PC-3 (cell line): ENCODE results near the gene TAC4. TPM values are rescaled to one million over a fixed set of nuclear protein-coding genes. Genes with fewer than 3 reads are reported as not detected.

Source experiments
- ATAC-seq: fragments of 200-7000 bp; cut with Tn5 transposase; 2 replicates; pipeline ENCODE4 v1.9.1; 2020; ENCODE audit warnings: mild to moderate bottlenecking, moderate library complexity
- BruUV-seq: library from RNA; stranded (reverse); fragments of 400-500 nt; replicated peaks from 2 replicates; lab custom pipeline; 2021; lab: Mats Ljungman, UMichigan
- CTCF ChIA-PET: fragments of 300-600 bp; sonication (Branson Sonifier 250); formaldehyde crosslinking; loops from one replicate; lab custom pipeline; 2022; ENCODE audit warnings: antibody characterized with exemption; lab: Charles Lee
- POLR2A ChIA-PET: fragments of 300-600 bp; sonication (Branson Sonifier 250); formaldehyde crosslinking; loops from one replicate; lab custom pipeline; 2022; ENCODE audit warnings: antibody characterized with exemption; ENCODE audit not compliant: unreplicated experiment; lab: Charles Lee
- DNase-seq: peaks from one replicate; pipeline ENCODE4 v3.0.0-alpha.2; 2015
- H2AFZ ChIP-seq: fragments of 300-600 bp; sonication (generic); 2 replicates; pipeline ENCODE4 v1.6.0; 2016; ENCODE audit warnings: antibody characterized with exemption, low read length
- H3F3A ChIP-seq: fragments of 300-600 bp; sonication (generic); one replicate; pipeline ENCODE4 v1.6.0; 2017; ENCODE audit warnings: antibody characterized with exemption, low read length, control low read depth, mild to moderate bottlenecking; ENCODE audit not compliant: unreplicated experiment
- H3K27ac ChIP-seq: fragments of 300-600 bp; sonication (generic); 2 replicates; pipeline ENCODE4 v1.5.1; 2016; ENCODE audit warnings: mild to moderate bottlenecking, low read length
- H3K27me3 ChIP-seq: fragments of 300-600 bp; sonication (generic); 2 replicates; pipeline ENCODE4 v1.6.1; 2016; ENCODE audit warnings: low read length, mixed read lengths
- H3K36me3 ChIP-seq: fragments of 300-600 bp; sonication (generic); 2 replicates; pipeline ENCODE4 v1.6.1; 2016; ENCODE audit warnings: low read depth, mixed run types, low read length, mixed read lengths
- H3K4me1 ChIP-seq: fragments of 300-600 bp; sonication (generic); 2 replicates; pipeline ENCODE4 v1.5.1; 2016; ENCODE audit warnings: low read length; ENCODE audit not compliant: insufficient read depth
- H3K4me2 ChIP-seq: fragments of 300-600 bp; sonication (generic); 2 replicates; pipeline ENCODE4 v1.6.0; 2016; ENCODE audit warnings: low read length
- H3K4me3 ChIP-seq: fragments of 300-600 bp; sonication (generic); 2 replicates; pipeline ENCODE4 v1.5.1; 2016; ENCODE audit warnings: mild to moderate bottlenecking, low read length, mixed read lengths
- H3K79me2 ChIP-seq: fragments of 300-600 bp; sonication (generic); 2 replicates; pipeline ENCODE4 v1.6.1; 2017; ENCODE audit warnings: low read length, mixed read lengths
- H3K9ac ChIP-seq: fragments of 300-600 bp; sonication (generic); 2 replicates; pipeline ENCODE4 v1.6.0; 2016; ENCODE audit warnings: mild to moderate bottlenecking, low read length
- H3K9me2 ChIP-seq: fragments of 300-600 bp; sonication (generic); replicated peaks from 2 replicates; pipeline ENCODE4 v1.6.1; 2016; ENCODE audit warnings: mixed run types, low read length, mixed read lengths
- H3K9me3 ChIP-seq: fragments of 300-600 bp; sonication (generic); 2 replicates; pipeline ENCODE4 v1.6.1; 2016; ENCODE audit warnings: low read length, mixed read lengths
- H4K20me1 ChIP-seq: fragments of 300-600 bp; sonication (generic); 2 replicates; pipeline ENCODE4 v1.6.1; 2016; ENCODE audit warnings: low read length, mixed read lengths
- EZH2 ChIP-seq: fragments of 300-600 bp; sonication (generic); IDR thresholded peaks from one replicate; pipeline ENCODE4 v1.6.1; 2017; ENCODE audit warnings: antibody characterized with exemption, mild to moderate bottlenecking, low read length; ENCODE audit not compliant: unreplicated experiment
- EZH2phosphoT487 ChIP-seq: fragments of 300-600 bp; sonication (generic); IDR thresholded peaks from 2 replicates; pipeline ENCODE4 v1.6.1; 2018; ENCODE audit warnings: mild to moderate bottlenecking, antibody characterized with exemption, low read length, borderline replicate concordance
- intact Hi-C: fragments of 100-400 bp; cut with micrococcal nuclease; formaldehyde crosslinking; loops from 2 replicates; pipeline ENCODE4 v1.9.0; 2023
- total RNA-seq: library from RNA; depleted of rRNA; stranded (reverse); fragments of >200 nt; gene quantifications from 2 replicates; pipeline ENCODE4 v1.2.3, GENCODE V29; 2014
- TF ChIP-seq, protein P1 (sequence below): fragments of 300-600 bp; sonication (generic); conservative IDR thresholded peaks from 2 replicates; pipeline ENCODE4 v1.5.1; 2017; ENCODE audit warnings: antibody characterized with exemption, low read depth, mild to moderate bottlenecking, low read length

TAC4 gene
- total RNA-seq, 1 experiment from 2014 or later = not detected

DNA sequence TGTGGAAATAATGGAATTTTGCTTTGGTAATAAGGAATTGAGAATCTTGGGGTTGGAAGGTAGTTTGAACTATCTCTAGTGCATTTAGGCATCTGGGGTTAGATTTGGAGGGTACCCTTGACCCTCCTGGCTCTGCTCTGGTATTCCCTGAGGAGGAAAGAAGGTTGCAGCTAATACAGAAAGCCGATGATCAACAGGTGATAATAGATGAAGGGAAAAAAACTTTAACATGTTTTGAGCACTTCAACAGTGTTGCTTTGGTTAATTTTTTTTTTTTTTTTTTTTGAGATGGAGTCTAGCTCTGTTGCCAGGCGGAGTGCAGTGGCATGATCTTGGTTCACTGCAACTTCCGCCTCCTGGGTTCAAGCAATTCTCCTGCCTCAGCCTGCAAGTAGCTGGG, 54.6 kb downstream of the TAC4 start:
- no peaks in the 10 kb centered on the region for H3F3A ChIP-seq
- DNase-seq = no peak
- no peak overlapping the region for H2AFZ ChIP-seq
- no peak for ATAC-seq
- H3K79me2 ChIP-seq = peaks cover 70% of the 10 kb centered on the region
- H3K9me2 ChIP-seq = no peaks in the 10 kb centered on the region
- no peak for TF ChIP-seq EZH2
- TF ChIP-seq, protein P1, sequence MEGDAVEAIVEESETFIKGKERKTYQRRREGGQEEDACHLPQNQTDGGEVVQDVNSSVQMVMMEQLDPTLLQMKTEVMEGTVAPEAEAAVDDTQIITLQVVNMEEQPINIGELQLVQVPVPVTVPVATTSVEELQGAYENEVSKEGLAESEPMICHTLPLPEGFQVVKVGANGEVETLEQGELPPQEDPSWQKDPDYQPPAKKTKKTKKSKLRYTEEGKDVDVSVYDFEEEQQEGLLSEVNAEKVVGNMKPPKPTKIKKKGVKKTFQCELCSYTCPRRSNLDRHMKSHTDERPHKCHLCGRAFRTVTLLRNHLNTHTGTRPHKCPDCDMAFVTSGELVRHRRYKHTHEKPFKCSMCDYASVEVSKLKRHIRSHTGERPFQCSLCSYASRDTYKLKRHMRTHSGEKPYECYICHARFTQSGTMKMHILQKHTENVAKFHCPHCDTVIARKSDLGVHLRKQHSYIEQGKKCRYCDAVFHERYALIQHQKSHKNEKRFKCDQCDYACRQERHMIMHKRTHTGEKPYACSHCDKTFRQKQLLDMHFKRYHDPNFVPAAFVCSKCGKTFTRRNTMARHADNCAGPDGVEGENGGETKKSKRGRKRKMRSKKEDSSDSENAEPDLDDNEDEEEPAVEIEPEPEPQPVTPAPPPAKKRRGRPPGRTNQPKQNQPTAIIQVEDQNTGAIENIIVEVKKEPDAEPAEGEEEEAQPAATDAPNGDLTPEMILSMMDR = no peak
- TF ChIP-seq EZH2phosphoT487 = no peak
- peaks cover 50% of the 10 kb centered on the region for H3K36me3 ChIP-seq
- CTCF ChIA-PET = interaction anchor here (0.7 kb wide), 1 partner anchor 59 kb away, joined by 3 read pairs; no protein-coding TSS in a partner anchor
- no peak overlapping the region for H3K27ac ChIP-seq
- peaks cover 33% of the 10 kb centered on the region for H4K20me1 ChIP-seq
- no TSS peak for BruUV-seq
- H3K9ac ChIP-seq = no peak overlapping the region
- H3K9me3 ChIP-seq = no peaks in the 10 kb centered on the region
- H3K27me3 ChIP-seq = no peaks in the 10 kb centered on the region
- peaks cover 10% of the 10 kb centered on the region for H3K4me1 ChIP-seq
- intact Hi-C loops = no loop called here
- POLR2A ChIA-PET = interaction anchor here (0.7 kb wide), 1 partner anchor 186 kb away, joined by 13 read pairs; no protein-coding TSS in a partner anchor
- no peak overlapping the region for H3K4me3 ChIP-seq
- H3K4me2 ChIP-seq = no peak overlapping the region

- DNase-seq = no peak
- no peak for ATAC-seq
- BruUV-seq = TSS peak; percentile 43
Observed at GRCh38 chr17:49789243-49789578, 58.7 kb downstream of the TAC4 start.

More at GRCh38 chr17:49789243-49789578, 58.7 kb downstream of the TAC4 start:
- peaks cover 27% of the 10 kb centered on the region for H4K20me1 ChIP-seq
- no peaks in the 10 kb centered on the region for H3F3A ChIP-seq
- POLR2A ChIA-PET = no interaction called here
- H3K27me3 ChIP-seq = no peaks in the 10 kb centered on the region
- H3K4me2 ChIP-seq = peak overlapping the region; percentile 96
- CTCF ChIA-PET = interaction anchor here (1.4 kb wide), 1 partner anchor 25 kb away, joined by 3 read pairs; the partner anchor contains the start of gene FAM117A
- no peak overlapping the region for H2AFZ ChIP-seq
- TF ChIP-seq EZH2phosphoT487 (no peak), EZH2 (no peak)
- TF ChIP-seq, protein P1 = no peak
- H3K79me2 ChIP-seq = peaks cover 51% of the 10 kb centered on the region
- intact Hi-C loops = loop anchor here (1.0 kb wide), 2 partner anchors 25 to 374 kb away; partner anchors contain the start of gene FAM117A
- no peaks in the 10 kb centered on the region for H3K9me3 ChIP-seq
- peak overlapping the region; percentile 73 for H3K4me3 ChIP-seq
- peaks cover 16% of the 10 kb centered on the region for H3K4me1 ChIP-seq
- no peak overlapping the region for H3K27ac ChIP-seq
- no peaks in the 10 kb centered on the region for H3K9me2 ChIP-seq
- H3K9ac ChIP-seq = peak overlapping the region; percentile 18; the same call in 1 of the 2 replicates
- H3K36me3 ChIP-seq = peaks cover 24% of the 10 kb centered on the region
